H9 (cell line): ENCODE measurements around the gene NF1. TPM values are rescaled to one million over a fixed set of nuclear protein-coding genes. Genes with fewer than 3 reads are reported as not detected.

ENCODE experiments used
- DNase-seq: peaks from one replicate; pipeline ENCODE4 v3.0.0-alpha.2; 2017
- H2AFZ ChIP-seq: one replicate; pipeline ENCODE4 v1.6.1; 2013; ENCODE audit warnings: mild to moderate bottlenecking, low read length, control low read depth, moderate library complexity
- H2AK5ac ChIP-seq: 2 replicates; pipeline ENCODE4 v1.6.1; 2013; ENCODE audit warnings: low read length, control low read depth, mixed read lengths; ENCODE audit not compliant: insufficient read length
- H2BK120ac ChIP-seq: one replicate; pipeline ENCODE4 v1.6.1; 2013; ENCODE audit warnings: low read depth, mild to moderate bottlenecking, low read length, control low read depth, inconsistent platforms; ENCODE audit not compliant: poor library complexity, severe bottlenecking
- H2BK12ac ChIP-seq: 2 replicates; pipeline ENCODE4 v1.6.1; 2013; ENCODE audit warnings: low read length, control low read depth, mixed read lengths, low read depth; ENCODE audit not compliant: insufficient read length
- H2BK15ac ChIP-seq: 2 replicates; pipeline ENCODE4 v1.6.1; 2013; ENCODE audit warnings: low read depth, low read length, control low read depth
- H2BK20ac ChIP-seq: one replicate; pipeline ENCODE4 v1.6.1; 2013; ENCODE audit warnings: low read depth, mild to moderate bottlenecking, low read length, control low read depth, inconsistent platforms; ENCODE audit not compliant: poor library complexity, severe bottlenecking
- H2BK5ac ChIP-seq: 2 replicates; pipeline ENCODE4 v1.6.1; 2013; ENCODE audit warnings: low read length, control low read depth, mixed read lengths; ENCODE audit not compliant: insufficient read length
- H3K14ac ChIP-seq: 2 replicates; pipeline ENCODE4 v1.6.1; 2013; ENCODE audit warnings: low read length, control low read depth; ENCODE audit not compliant: insufficient read depth
- H3K18ac ChIP-seq: 2 replicates; pipeline ENCODE4 v1.6.1; 2013; ENCODE audit warnings: low read depth, mild to moderate bottlenecking, mixed read lengths, low read length, control low read depth; ENCODE audit not compliant: insufficient read length
- H3K23ac ChIP-seq: 2 replicates; pipeline ENCODE4 v1.6.1; 2013; ENCODE audit warnings: low read length, control low read depth, mixed read lengths, low read depth; ENCODE audit not compliant: insufficient read length
- H3K23me2 ChIP-seq: 2 replicates; pipeline ENCODE4 v1.6.1; 2013; ENCODE audit warnings: low read depth, mild to moderate bottlenecking, mixed read lengths, low read length, control low read depth; ENCODE audit not compliant: insufficient read length, poor library complexity, severe bottlenecking
- H3K27ac ChIP-seq: 2 replicates; pipeline ENCODE4 v1.5.1; 2013; ENCODE audit warnings: low read length, control low read depth, mixed read lengths, low read depth; ENCODE audit not compliant: insufficient read length
- H3K27me3 ChIP-seq: 2 replicates; pipeline ENCODE4 v1.6.1; 2013; ENCODE audit warnings: low read length, control low read depth, inconsistent platforms; ENCODE audit not compliant: insufficient read depth
- H3K4ac ChIP-seq: 2 replicates; pipeline ENCODE4 v1.6.1; 2013; ENCODE audit warnings: low read depth, mild to moderate bottlenecking, control low read depth, inconsistent platforms, low read length, moderate library complexity
- H3K4me1 ChIP-seq: 2 replicates; pipeline ENCODE4 v1.6.1; 2013; ENCODE audit warnings: low read length, control low read depth, inconsistent platforms; ENCODE audit not compliant: insufficient read depth
- H3K4me2 ChIP-seq: 2 replicates; pipeline ENCODE4 v1.6.1; 2013; ENCODE audit warnings: low read length, control low read depth, mixed read lengths; ENCODE audit not compliant: insufficient read length, insufficient read depth
- H3K56ac ChIP-seq: 2 replicates; pipeline ENCODE4 v1.6.1; 2013; ENCODE audit warnings: low read depth, mild to moderate bottlenecking, mixed read lengths, low read length, control low read depth; ENCODE audit not compliant: insufficient read length
- H3K79me1 ChIP-seq: 2 replicates; pipeline ENCODE4 v1.6.1; 2013; ENCODE audit warnings: low read depth, mild to moderate bottlenecking, moderate library complexity, low read length, control low read depth, inconsistent platforms; ENCODE audit not compliant: insufficient read depth, poor library complexity, severe bottlenecking
- H3K79me2 ChIP-seq: 2 replicates; pipeline ENCODE4 v1.6.1; 2013; ENCODE audit warnings: low read length, control low read depth, inconsistent platforms; ENCODE audit not compliant: insufficient read depth
- H3K9ac ChIP-seq: 2 replicates; pipeline ENCODE4 v1.6.1; 2013; ENCODE audit warnings: low read length, control low read depth, mixed read lengths; ENCODE audit not compliant: insufficient read length; ENCODE audit errors: extremely low read depth
- H3K9me3 ChIP-seq: one replicate; pipeline ENCODE4 v1.6.1; 2013; ENCODE audit warnings: low read depth, low read length, inconsistent platforms; ENCODE audit not compliant: control insufficient read depth
- H3T11ph ChIP-seq: one replicate; pipeline ENCODE4 v1.6.1; 2013; ENCODE audit warnings: mild to moderate bottlenecking, low read length, control low read depth, inconsistent platforms
- H4K20me1 ChIP-seq: one replicate; pipeline ENCODE4 v1.6.1; 2013; ENCODE audit not compliant: control insufficient read depth, insufficient read length, insufficient read depth
- H4K5ac ChIP-seq: 2 replicates; pipeline ENCODE4 v1.6.1; 2013; ENCODE audit warnings: low read depth, mild to moderate bottlenecking, mixed read lengths, low read length, control low read depth; ENCODE audit not compliant: insufficient read length
- H4K8ac ChIP-seq: replicated peaks from 2 replicates; pipeline ENCODE4 v1.6.1; 2013; ENCODE audit warnings: low read length, control low read depth, mixed read lengths, low read depth; ENCODE audit not compliant: insufficient read length
- H4K91ac ChIP-seq: 2 replicates; pipeline ENCODE4 v1.6.1; 2013; ENCODE audit warnings: low read depth, mild to moderate bottlenecking, moderate library complexity, mixed read lengths, low read length, control low read depth; ENCODE audit not compliant: insufficient read length
- H3K27ac Mint-ChIP-seq, 3 experiments: 2 replicates in 2 of 3; 3 replicates in 1 of 3; pipeline ENCODE4 v1.8.0; 2020 to 2021; ENCODE audit warnings: mixed read lengths in 3 of 3, mild to moderate bottlenecking in 1 of 3, moderate library complexity in 1 of 3
- H3K27me3 Mint-ChIP-seq: 2 replicates; pipeline ENCODE4 v1.8.0; 2021; ENCODE audit warnings: low read depth, mild to moderate bottlenecking, moderate library complexity, mixed read lengths
- H3K36me3 Mint-ChIP-seq, 3 experiments: 2 replicates in 2 of 3; 3 replicates in 1 of 3; pipeline ENCODE4 v1.8.0; 2020 to 2021; ENCODE audit warnings: low read depth in 3 of 3, mixed read lengths in 3 of 3; ENCODE audit not compliant: insufficient read depth in 1 of 3
- H3K4me1 Mint-ChIP-seq, 2 experiments: 2 replicates each; pipeline ENCODE4 v1.8.0; 2020; ENCODE audit warnings: mixed read lengths in 2 of 2
- H3K4me3 Mint-ChIP-seq, 2 experiments: 2 replicates in 1 of 2; 3 replicates in 1 of 2; pipeline ENCODE4 v1.8.0; 2020 to 2021; ENCODE audit warnings: mild to moderate bottlenecking in 2 of 2, mixed read lengths in 2 of 2, moderate library complexity in 1 of 2
- H3K9me3 Mint-ChIP-seq, 2 experiments: 2 replicates in 1 of 2; 3 replicates in 1 of 2; pipeline ENCODE4 v1.8.0; 2020; ENCODE audit warnings: mild to moderate bottlenecking in 2 of 2, mixed read lengths in 2 of 2, moderate library complexity in 1 of 2
- total RNA-seq: library from RNA; stranded (reverse); gene quantifications from 2 replicates; pipeline ENCODE4 v1.2.1, GENCODE V29; 2021
- TF ChIP-seq, protein P1 (sequence below): fragments of 200-600 bp; sonication (generic); conservative IDR thresholded peaks from 3 replicates; pipeline ENCODE4 v1.8.0; 2021; ENCODE audit warnings: antibody characterized with exemption, mild to moderate bottlenecking

NF1 gene
- total RNA-seq, 1 experiment from 2014 or later = 38.1 TPM

DNA sequence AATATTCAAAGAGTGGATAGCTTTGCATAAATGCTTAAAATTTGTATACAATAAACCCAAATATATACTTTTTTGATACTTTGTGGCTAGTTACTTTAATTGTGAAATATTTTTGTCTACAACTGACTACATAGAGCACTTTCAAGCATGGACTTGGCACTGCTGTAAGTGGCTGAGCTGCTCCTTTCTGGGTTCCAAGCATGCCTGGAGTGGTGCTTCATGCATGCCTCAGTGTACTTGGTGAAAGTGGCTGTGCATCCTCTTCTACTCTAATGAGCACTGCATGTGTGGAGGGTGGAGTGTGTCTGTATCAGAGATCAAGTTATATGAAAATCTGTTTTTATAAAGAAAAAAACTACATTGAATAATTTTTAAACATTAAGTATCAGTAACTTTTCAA is 108.2 kb downstream of the NF1 start:
- no peaks in the 10 kb centered on the region for H3K79me2 ChIP-seq
- no peak overlapping the region for H3K4me2 ChIP-seq
- no peaks in the 10 kb centered on the region for H3K9me3 ChIP-seq
- no peaks in the 10 kb centered on the region for H3K4me1 Mint-ChIP-seq
- no peak overlapping the region for H4K91ac ChIP-seq
- no peak overlapping the region for H3K56ac ChIP-seq
- DNase-seq = no peak
- no peak overlapping the region for H3T11ph ChIP-seq
- H2BK120ac ChIP-seq = no peak overlapping the region
- no peaks in the 10 kb centered on the region for H3K27me3 ChIP-seq
- H2BK15ac ChIP-seq = no peak overlapping the region
- no peak overlapping the region for H3K18ac ChIP-seq
- no peak overlapping the region for H3K14ac ChIP-seq
- no peaks in the 10 kb centered on the region for H4K20me1 ChIP-seq
- H3K4me1 ChIP-seq = no peaks in the 10 kb centered on the region
- H3K79me1 ChIP-seq = no peaks in the 10 kb centered on the region
- H4K8ac ChIP-seq = no peak overlapping the region
- H2BK12ac ChIP-seq = no peak overlapping the region
- H3K27ac Mint-ChIP-seq = no peak overlapping the region
- H2BK20ac ChIP-seq = no peak overlapping the region
- no peak overlapping the region for H3K4me3 Mint-ChIP-seq
- H3K27me3 Mint-ChIP-seq = no peaks in the 10 kb centered on the region
- H3K36me3 Mint-ChIP-seq = peaks cover 0 to 5% (median 0%) of the 10 kb centered on the region in 3 experiments; a peak in 1 of 7 replicates
- no peak overlapping the region for H3K23ac ChIP-seq
- H4K5ac ChIP-seq = no peak overlapping the region
- H3K9me3 Mint-ChIP-seq = no peaks in the 10 kb centered on the region
- TF ChIP-seq, protein P1, sequence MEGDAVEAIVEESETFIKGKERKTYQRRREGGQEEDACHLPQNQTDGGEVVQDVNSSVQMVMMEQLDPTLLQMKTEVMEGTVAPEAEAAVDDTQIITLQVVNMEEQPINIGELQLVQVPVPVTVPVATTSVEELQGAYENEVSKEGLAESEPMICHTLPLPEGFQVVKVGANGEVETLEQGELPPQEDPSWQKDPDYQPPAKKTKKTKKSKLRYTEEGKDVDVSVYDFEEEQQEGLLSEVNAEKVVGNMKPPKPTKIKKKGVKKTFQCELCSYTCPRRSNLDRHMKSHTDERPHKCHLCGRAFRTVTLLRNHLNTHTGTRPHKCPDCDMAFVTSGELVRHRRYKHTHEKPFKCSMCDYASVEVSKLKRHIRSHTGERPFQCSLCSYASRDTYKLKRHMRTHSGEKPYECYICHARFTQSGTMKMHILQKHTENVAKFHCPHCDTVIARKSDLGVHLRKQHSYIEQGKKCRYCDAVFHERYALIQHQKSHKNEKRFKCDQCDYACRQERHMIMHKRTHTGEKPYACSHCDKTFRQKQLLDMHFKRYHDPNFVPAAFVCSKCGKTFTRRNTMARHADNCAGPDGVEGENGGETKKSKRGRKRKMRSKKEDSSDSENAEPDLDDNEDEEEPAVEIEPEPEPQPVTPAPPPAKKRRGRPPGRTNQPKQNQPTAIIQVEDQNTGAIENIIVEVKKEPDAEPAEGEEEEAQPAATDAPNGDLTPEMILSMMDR = no peak
- H3K23me2 ChIP-seq = no peaks in the 10 kb centered on the region
- no peak overlapping the region for H3K4ac ChIP-seq
- no peak overlapping the region for H3K27ac ChIP-seq
- H3K9ac ChIP-seq = no peak overlapping the region
- no peak overlapping the region for H2AK5ac ChIP-seq
- no peak overlapping the region for H2BK5ac ChIP-seq
- H2AFZ ChIP-seq = no peak overlapping the region
